SK-N-SH treated with all-trans-retinoic acid at 6 μM for 48 hours (cell line): ENCODE measurements around the gene CNN2.
A peak's percentile ranks its signal among the peaks of the same experiment; 100 is the strongest.

Experiments
- ARNTL ChIP-seq: fragments of 450-650 bp; formaldehyde crosslinking; IDR thresholded peaks from 2 replicates; pipeline ENCODE4 v1.5.0; 2020; ENCODE audit warnings: low read depth, mild to moderate bottlenecking, moderate library complexity, borderline replicate concordance
- BACH2 ChIP-seq: fragments of 250-450 bp; sonication (Bioruptor Pico); IDR thresholded peaks from 2 replicates; pipeline ENCODE4 v1.9.0; 2021; ENCODE audit warnings: mild to moderate bottlenecking, borderline replicate concordance
- CSDC2 ChIP-seq: fragments of 250-450 bp; sonication (Bioruptor Pico); IDR thresholded peaks from 2 replicates; pipeline ENCODE4 v1.5.0; 2020; ENCODE audit warnings: mild to moderate bottlenecking, moderate library complexity
- PATZ1 ChIP-seq: fragments of 250-450 bp; sonication (Bioruptor Pico); IDR thresholded peaks from 2 replicates; pipeline ENCODE4 v1.8.0; 2020; ENCODE audit warnings: mild to moderate bottlenecking, moderate library complexity, borderline replicate concordance
- PPARA ChIP-seq: fragments of 250-450 bp; sonication (Bioruptor Pico); IDR thresholded peaks from 2 replicates; pipeline ENCODE4 v1.5.0; 2020; ENCODE audit warnings: mild to moderate bottlenecking, borderline replicate concordance
- SNAI2 ChIP-seq: fragments of 250-450 bp; sonication (Bioruptor Pico); IDR thresholded peaks from 2 replicates; pipeline ENCODE4 v1.5.0; 2020; ENCODE audit warnings: mild to moderate bottlenecking, moderate library complexity
- TCF4 ChIP-seq: fragments of 250-450 bp; sonication (Bioruptor Pico); IDR thresholded peaks from 2 replicates; pipeline ENCODE4 v1.8.0; 2021; ENCODE audit warnings: mild to moderate bottlenecking, moderate library complexity, borderline replicate concordance
- ZC3H10 ChIP-seq: fragments of 250-450 bp; sonication (Bioruptor Pico); IDR thresholded peaks from 2 replicates; pipeline ENCODE4 v1.5.1; 2021; ENCODE audit warnings: mild to moderate bottlenecking, moderate library complexity
- ZFP3 ChIP-seq: fragments of 250-450 bp; sonication (Bioruptor Pico); IDR thresholded peaks from 2 replicates; pipeline ENCODE4 v1.5.0; 2020; ENCODE audit warnings: mild to moderate bottlenecking, moderate library complexity
- ZFP30 ChIP-seq: fragments of 450-650 bp; formaldehyde crosslinking; IDR thresholded peaks from 2 replicates; pipeline ENCODE4 v1.5.0; 2022; ENCODE audit warnings: mild to moderate bottlenecking, moderate library complexity
- ZNF70 ChIP-seq: fragments of 450-650 bp; formaldehyde crosslinking; IDR thresholded peaks from 2 replicates; pipeline ENCODE4 v1.5.0; 2020; ENCODE audit warnings: mild to moderate bottlenecking, moderate library complexity
- ZNF8 ChIP-seq: fragments of 450-650 bp; formaldehyde crosslinking; IDR thresholded peaks from 2 replicates; pipeline ENCODE4 v1.5.0; 2020; ENCODE audit warnings: mild to moderate bottlenecking, moderate library complexity

GRCh38 chr19:1002600-1002999, 23.8 kb upstream of the CNN2 start:
- TF ChIP-seq PPARA (no peak), ZNF8 (no peak), SNAI2 (CRISPR knock-in tag) (no peak), ZFP3 (CRISPR knock-in tag) (peak; percentile 98), ARNTL (CRISPR knock-in tag) (no peak), ZC3H10 (CRISPR knock-in tag) (no peak), CSDC2 (CRISPR knock-in tag) (no peak), BACH2 (CRISPR knock-in tag) (no peak), PATZ1 (CRISPR knock-in tag) (no peak), TCF4 (CRISPR knock-in tag) (no peak), ZNF70 (CRISPR knock-in tag) (no peak), ZFP30 (CRISPR knock-in tag) (no peak)
